ENCODE measurements around the gene SMLR1. TPM values are rescaled to one million over a fixed set of nuclear protein-coding genes. Genes with fewer than 3 reads are reported as not detected.

SMLR1 gene
- total and polyA plus RNA-seq, 10 of the 15 experiments (the other 5 are each of a cell fraction or from before 2014, with no cell fraction given): 0.10 TPM; not detected in 9

GRCh38 chr6:130840050-130840449 lies 12.8 kb downstream of the SMLR1 start:
- SMC1A ChIA-PET (ENCODE audit: uncharacterized antibody, unreplicated experiment): no interaction called here
- intact Hi-C loops (cut with micrococcal nuclease; ENCODE audit: unreplicated experiment) (loop anchor here (10.0 kb wide), 1 partner anchor 795 kb away; no protein-coding TSS in a partner anchor), in situ Hi-C loops (cut with MboI) (loop anchor here (5.0 kb wide), 1 partner anchor 518 kb away; no protein-coding TSS in a partner anchor)
- Histone ChIP-seq H4K20me1 (ENCODE audit: control insufficient read depth, insufficient read depth) (no peaks in the 10 kb centered on the region), H3K4me1 (ENCODE audit: control insufficient read depth, insufficient read depth, low read length) (no peaks in the 10 kb centered on the region), H3K4me3 (no peak overlapping the region), H2AFZ (ENCODE audit: control insufficient read depth, low read depth, low read length) (no peak overlapping the region), H3K27me3 (replicated peaks in 1 of 2; ENCODE audit: control insufficient read depth in 2 of 2, insufficient read depth in 2 of 2, low read length in 1 of 2) (no peaks in the 10 kb centered on the region), H3K9ac (ENCODE audit: control insufficient read depth, insufficient read depth, low read length) (no peak overlapping the region), H3K27ac (ENCODE audit: control insufficient read depth, insufficient read depth) (no peak overlapping the region), H3K9me3 (replicated peaks; ENCODE audit: control insufficient read depth, insufficient read depth, low read length) (no peaks in the 10 kb centered on the region), H3K4me2 (ENCODE audit: control insufficient read depth, insufficient read depth) (no peak overlapping the region), H3K36me3 (ENCODE audit: control insufficient read depth in 2 of 2, insufficient read depth in 2 of 2, low read length in 1 of 2) (no peaks in the 10 kb centered on the region), H3K79me2 (ENCODE audit: control insufficient read depth, insufficient read depth, low read length) (no peaks in the 10 kb centered on the region)
- TF ChIP-seq SMC3 (IDR thresholded peaks at IDR 0.05; ENCODE audit: borderline replicate concordance, low read length): no peak
- TF ChIP-seq NKRF (conservative IDR thresholded peaks at IDR 0.05): no peak
- no peak for TF ChIP-seq ZNF592 (IDR thresholded peaks at IDR 0.05)
- BruUV-seq (replicated peaks): no TSS peak
- no peak for FAIRE-seq
- no peak for DNase-seq (ENCODE audit: low read depth, low spot score)
- CTCF ChIA-PET: interaction anchor here (1.4 kb wide), 1 partner anchor 142 kb away, joined by 3 read pairs; no protein-coding TSS in a partner anchor
- POLR2A ChIA-PET: no interaction called here
- RAD21 ChIA-PET (ENCODE audit: unreplicated experiment): interaction anchor here (1.2 kb wide), 1 partner anchor 518 kb away, joined by 3 read pairs; no protein-coding TSS in a partner anchor
- WGBS (ENCODE audit: insufficient coverage, insufficient replicate concordance, low lambda C conversion rate, missing lambda C conversion rate): 100% methylated on average over 2 of the region's 2 CpGs
- no peak for ATAC-seq

Data from GM12878 (cell line).